ENCODE results near the gene KLF18. TPM values are rescaled to one million over a fixed set of nuclear protein-coding genes. Genes with fewer than 3 reads are reported as not detected.

The KLF18 gene
- total and polyA plus RNA-seq, 10 donors: not detected

DNA sequence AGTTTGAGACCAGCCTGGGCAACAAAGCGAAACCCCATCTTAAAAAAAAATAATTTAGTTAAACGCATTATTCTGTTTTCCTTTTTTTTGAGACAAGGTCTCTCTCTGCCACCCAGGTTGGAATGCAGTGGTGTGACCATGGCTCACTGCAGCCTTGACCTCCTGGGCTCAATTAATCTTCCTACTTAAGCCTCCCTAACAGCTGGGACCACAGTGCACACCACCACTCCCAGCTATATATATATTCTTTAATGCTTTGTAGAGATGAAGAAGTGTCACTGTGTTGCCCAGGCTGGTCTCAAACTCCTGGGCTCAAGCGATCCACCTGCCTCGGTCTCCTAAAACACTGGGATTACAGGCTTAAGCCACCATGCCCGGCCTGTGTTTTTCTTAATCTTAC is 30.5 kb downstream of the KLF18 start:
- DNase-seq: no peak
- TF ChIP-seq POLR2A (IDR thresholded peaks at IDR 0.05) (no peak), POLR2AphosphoS5 (IDR thresholded peaks at IDR 0.05) (no peak)
- TF ChIP-seq, protein P1, sequence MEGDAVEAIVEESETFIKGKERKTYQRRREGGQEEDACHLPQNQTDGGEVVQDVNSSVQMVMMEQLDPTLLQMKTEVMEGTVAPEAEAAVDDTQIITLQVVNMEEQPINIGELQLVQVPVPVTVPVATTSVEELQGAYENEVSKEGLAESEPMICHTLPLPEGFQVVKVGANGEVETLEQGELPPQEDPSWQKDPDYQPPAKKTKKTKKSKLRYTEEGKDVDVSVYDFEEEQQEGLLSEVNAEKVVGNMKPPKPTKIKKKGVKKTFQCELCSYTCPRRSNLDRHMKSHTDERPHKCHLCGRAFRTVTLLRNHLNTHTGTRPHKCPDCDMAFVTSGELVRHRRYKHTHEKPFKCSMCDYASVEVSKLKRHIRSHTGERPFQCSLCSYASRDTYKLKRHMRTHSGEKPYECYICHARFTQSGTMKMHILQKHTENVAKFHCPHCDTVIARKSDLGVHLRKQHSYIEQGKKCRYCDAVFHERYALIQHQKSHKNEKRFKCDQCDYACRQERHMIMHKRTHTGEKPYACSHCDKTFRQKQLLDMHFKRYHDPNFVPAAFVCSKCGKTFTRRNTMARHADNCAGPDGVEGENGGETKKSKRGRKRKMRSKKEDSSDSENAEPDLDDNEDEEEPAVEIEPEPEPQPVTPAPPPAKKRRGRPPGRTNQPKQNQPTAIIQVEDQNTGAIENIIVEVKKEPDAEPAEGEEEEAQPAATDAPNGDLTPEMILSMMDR (IDR thresholded peaks at IDR 0.05 in 8 of 11, conservative IDR thresholded peaks at IDR 0.05 in 3 of 11): no peak
- no peaks in the 10 kb centered on the region for H3K36me3 ChIP-seq
- H3K9me3 ChIP-seq: no peaks in the 10 kb centered on the region
- H3K4me3 ChIP-seq: no peak overlapping the region
- no peak overlapping the region for H3K27ac ChIP-seq
- 83 to 95% (median 90%) methylated on average over 5 of the region's 5 CpGs for WGBS, 5 donors
- intact Hi-C loops (cut with DNase I; ENCODE audit: low total_unique reads): no loop called here
- peaks cover 0 to 18% (median 0%) of the 10 kb centered on the region in 7 donors for H3K27me3 ChIP-seq (replicated peaks in 1 of 7)
- no peaks in the 10 kb centered on the region for H3K4me1 ChIP-seq

DNA sequence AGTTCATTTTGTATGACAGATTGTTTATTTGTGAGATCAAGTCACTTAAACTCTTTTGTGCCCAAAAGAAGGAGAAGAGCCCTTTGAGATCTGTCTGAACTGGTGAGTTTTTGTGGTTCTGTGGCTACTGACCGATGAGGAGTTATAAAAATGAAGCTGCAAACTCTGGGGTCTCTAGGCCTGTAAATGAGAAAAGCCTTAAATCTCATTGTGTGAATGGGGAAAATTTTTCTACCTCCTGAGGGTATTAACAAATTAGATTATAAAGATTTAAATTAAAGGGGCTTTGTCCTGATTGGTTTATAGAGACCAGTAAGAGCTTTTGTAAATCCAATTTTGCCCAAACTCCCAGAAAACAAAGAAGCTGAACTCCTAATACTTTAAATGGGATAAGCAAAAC is 32.5 kb downstream of the KLF18 start:
- intact Hi-C loops (cut with DNase I; ENCODE audit: low total_unique reads): no loop called here
- H3K36me3 ChIP-seq: no peaks in the 10 kb centered on the region
- no peak for DNase-seq
- H3K27ac ChIP-seq: no peak overlapping the region
- 82 to 91% (median 88%) methylated on average over 1 of the region's 1 CpG for WGBS, 5 donors
- TF ChIP-seq, protein P1 (IDR thresholded peaks at IDR 0.05 in 8 of 11, conservative IDR thresholded peaks at IDR 0.05 in 3 of 11): no peak
- TF ChIP-seq POLR2AphosphoS5 (IDR thresholded peaks at IDR 0.05) (no peak), POLR2A (IDR thresholded peaks at IDR 0.05) (no peak)
- H3K27me3 ChIP-seq (replicated peaks in 1 of 7): peaks cover 0 to 27% (median 0%) of the 10 kb centered on the region in 7 donors
- H3K4me3 ChIP-seq: no peak overlapping the region
- no peaks in the 10 kb centered on the region for H3K4me1 ChIP-seq
- no peaks in the 10 kb centered on the region for H3K9me3 ChIP-seq

DNA sequence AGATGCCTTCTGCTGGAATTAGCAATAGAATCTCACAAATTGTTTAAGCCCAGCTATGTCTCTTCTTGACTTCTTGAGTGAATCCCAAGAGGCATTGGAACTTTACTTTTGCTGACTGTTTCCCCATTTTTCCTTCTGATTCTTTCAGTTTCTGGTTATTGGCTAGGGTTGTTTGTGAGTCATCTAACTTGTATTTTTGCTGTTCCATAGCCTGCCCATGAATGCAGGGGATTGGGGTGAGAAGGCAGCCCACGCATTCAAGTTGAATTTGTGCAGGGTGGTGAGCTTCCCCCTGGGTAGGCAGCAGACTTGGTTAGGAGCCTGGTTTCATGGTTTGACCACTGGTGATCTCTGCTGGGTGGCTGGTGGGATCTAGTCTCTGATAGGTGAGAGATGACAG is 33.2 kb downstream of the KLF18 start:
- Histone ChIP-seq H3K27ac (no peak overlapping the region), H3K4me3 (no peak overlapping the region), H3K27me3 (replicated peaks in 1 of 7) (peaks cover 0 to 33% (median 0%) of the 10 kb centered on the region in 7 donors), H3K36me3 (no peaks in the 10 kb centered on the region), H3K9me3 (no peaks in the 10 kb centered on the region), H3K4me1 (no peaks in the 10 kb centered on the region)
- TF ChIP-seq, protein P1 (IDR thresholded peaks at IDR 0.05 in 8 of 11, conservative IDR thresholded peaks at IDR 0.05 in 3 of 11): no peak
- TF ChIP-seq POLR2A (IDR thresholded peaks at IDR 0.05): no peak
- TF ChIP-seq POLR2AphosphoS5 (IDR thresholded peaks at IDR 0.05): no peak
- 75 to 92% (median 83%) methylated on average over 1 of the region's 1 CpG for WGBS, 5 donors
- intact Hi-C loops (cut with DNase I; ENCODE audit: low total_unique reads): no loop called here
- no peak for DNase-seq

DNA sequence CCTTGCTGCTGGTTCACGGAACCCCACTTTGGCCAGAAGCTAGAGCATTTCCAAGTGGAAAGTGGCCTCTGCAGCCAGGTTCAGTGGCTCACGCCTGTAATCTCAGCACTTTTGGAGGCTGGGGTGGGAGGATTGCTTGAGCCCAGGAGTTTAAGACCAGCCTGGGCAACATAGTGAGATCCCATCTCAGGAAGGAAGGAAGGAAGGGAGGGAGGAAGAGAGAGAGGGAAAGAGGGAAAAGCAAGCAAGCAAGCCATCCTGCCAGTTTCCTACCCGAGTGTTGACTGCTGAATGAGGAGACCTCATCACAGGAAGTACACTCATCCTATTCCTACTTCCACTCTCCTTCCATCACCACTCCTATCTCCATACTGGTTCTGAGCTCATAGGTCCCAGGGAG is 35.6 kb downstream of the KLF18 start:
- Histone ChIP-seq H3K27ac (no peak overlapping the region), H3K9me3 (no peaks in the 10 kb centered on the region), H3K27me3 (replicated peaks in 1 of 7) (peaks cover 0 to 36% (median 0%) of the 10 kb centered on the region in 7 donors), H3K4me3 (no peak overlapping the region), H3K36me3 (no peaks in the 10 kb centered on the region), H3K4me1 (no peaks in the 10 kb centered on the region)
- intact Hi-C loops (cut with DNase I; ENCODE audit: low total_unique reads): no loop called here
- no peak for TF ChIP-seq POLR2A (IDR thresholded peaks at IDR 0.05)
- WGBS, 5 donors: 71 to 88% (median 83%) methylated on average over 3 of the region's 3 CpGs
- no peak for DNase-seq
